Natural killer cell treated with Interleukin-12 subunit alpha and Interleukin-12 subunit beta and Interleukin-15 and Interleukin-18, amount 100 ng/mL, for 72 hours (primary cell): ENCODE data around the gene GNG12. TPM values are rescaled to one million over a fixed set of nuclear protein-coding genes. Genes with fewer than 3 reads are reported as not detected.
"Not testable (repeated sequence)": the region's sequence is repeated elsewhere in the genome, so short reads cannot be mapped to it uniquely, and the experiment has no call there.

Experiments used
- ATAC-seq, 2 donors: fragments of 150-1000 bp; cut with Tn5 transposase in 1 of 2; sonication (Bioruptor Pico), chemical (Tn5 transposase) in 1 of 2; 2 replicates each; pipeline ENCODE4 v1.10.0; 2021
- DNase-seq: peaks from one replicate; pipeline ENCODE4 v3.0.0; 2022; ENCODE audit warnings: low spot score
- H3K27ac Mint-ChIP-seq, 2 donors: 1 replicate in 1 of 2; 2 replicates in 1 of 2; pipeline ENCODE4 v1.8.0; 2022; ENCODE audit warnings: mixed read lengths in 2 of 2, mild to moderate bottlenecking in 1 of 2, moderate library complexity in 1 of 2
- H3K27me3 Mint-ChIP-seq, 2 donors: 1 replicate in 1 of 2; 2 replicates in 1 of 2; pipeline ENCODE4 v1.8.0; 2022; ENCODE audit warnings: mixed read lengths in 2 of 2
- H3K36me3 Mint-ChIP-seq: one replicate; pipeline ENCODE4 v1.8.0; 2022; ENCODE audit warnings: mixed read lengths
- H3K4me1 Mint-ChIP-seq, 2 donors: 1 replicate in 1 of 2; 2 replicates in 1 of 2; pipeline ENCODE4 v1.8.0; 2022; ENCODE audit warnings: low read depth in 2 of 2, mixed read lengths in 2 of 2, mild to moderate bottlenecking in 1 of 2
- H3K4me3 Mint-ChIP-seq: one replicate; pipeline ENCODE4 v1.8.0; 2022; ENCODE audit warnings: mixed read lengths
- H3K9me3 Mint-ChIP-seq: 2 replicates; pipeline ENCODE4 v1.8.0; 2022; ENCODE audit warnings: mixed read lengths
- total RNA-seq, 2 donors: library from RNA; stranded (reverse); gene quantifications; one replicate each; pipeline ENCODE4 v1.2.3, GENCODE V29; 2022

The GNG12 gene
- total RNA-seq, 2 donors from 2014 or later, result 0.21 to 0.28 TPM

- not testable (repeated sequence) for H3K27me3 Mint-ChIP-seq, H3K9me3 Mint-ChIP-seq, ATAC-seq, H3K4me3 Mint-ChIP-seq, H3K36me3 Mint-ChIP-seq, DNase-seq, H3K27ac Mint-ChIP-seq
- peaks cover 9 to 15% of the 10 kb centered on the region in 2 donors for H3K4me1 Mint-ChIP-seq
Observed at GRCh38 chr1:67730312-67730711, 103.0 kb downstream of the GNG12 start.

DNA sequence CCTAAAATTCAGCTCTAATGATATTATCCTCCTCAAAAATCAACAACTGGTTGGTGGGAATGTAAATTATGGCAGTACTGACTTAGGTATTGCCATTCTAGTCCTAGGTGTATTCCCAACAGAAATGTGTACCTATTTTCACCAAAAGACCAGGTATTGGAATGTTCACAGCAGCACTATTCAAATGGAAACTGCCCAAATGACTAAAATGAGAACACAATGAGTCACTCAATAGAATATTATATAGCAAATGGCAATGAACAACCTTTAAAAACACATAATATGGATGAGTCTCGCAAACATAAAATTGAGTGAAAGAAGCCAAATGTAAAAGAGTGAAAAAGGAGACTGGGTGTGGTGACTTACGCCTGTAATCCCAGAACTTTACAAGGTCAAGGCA lies 103.4 kb downstream of the GNG12 start:
- no peak for DNase-seq
- no peak overlapping the region for H3K4me3 Mint-ChIP-seq
- no peak for ATAC-seq
- H3K4me1 Mint-ChIP-seq, result peaks cover 9 to 15% of the 10 kb centered on the region in 2 donors
- peaks cover 6 to 7% of the 10 kb centered on the region in 2 donors for H3K27me3 Mint-ChIP-seq
- no peak overlapping the region for H3K27ac Mint-ChIP-seq
- H3K36me3 Mint-ChIP-seq, result no peaks in the 10 kb centered on the region
- H3K9me3 Mint-ChIP-seq, result no peaks in the 10 kb centered on the region

DNA sequence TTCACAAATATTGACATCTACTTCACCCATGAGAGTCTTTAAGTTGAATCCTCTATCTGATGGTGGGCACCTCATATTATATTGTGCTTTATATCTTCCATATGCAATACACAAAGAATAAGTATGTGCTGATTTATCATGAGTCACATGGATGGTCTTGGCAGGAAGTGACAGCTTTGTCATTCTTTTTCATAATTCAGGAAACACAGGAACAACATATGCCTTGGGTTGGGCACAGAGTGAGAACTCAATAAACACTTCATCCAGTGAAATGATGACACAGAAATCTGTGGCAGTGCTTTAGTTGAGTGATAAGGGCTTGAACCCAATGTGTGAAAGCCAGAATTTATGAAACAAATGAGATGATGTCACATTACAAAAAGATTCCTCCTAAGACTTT lies 107.0 kb downstream of the GNG12 start:
- Mint-ChIP-seq H3K4me1 (peaks cover 9 to 15% of the 10 kb centered on the region in 2 donors), H3K4me3 (no peak overlapping the region), H3K36me3 (no peaks in the 10 kb centered on the region), H3K9me3 (no peaks in the 10 kb centered on the region), H3K27me3 (peaks cover 5 to 7% of the 10 kb centered on the region in 2 donors), H3K27ac (no peak overlapping the region)
- DNase-seq (no peak), ATAC-seq (peak; percentile 66 to 71)

DNA sequence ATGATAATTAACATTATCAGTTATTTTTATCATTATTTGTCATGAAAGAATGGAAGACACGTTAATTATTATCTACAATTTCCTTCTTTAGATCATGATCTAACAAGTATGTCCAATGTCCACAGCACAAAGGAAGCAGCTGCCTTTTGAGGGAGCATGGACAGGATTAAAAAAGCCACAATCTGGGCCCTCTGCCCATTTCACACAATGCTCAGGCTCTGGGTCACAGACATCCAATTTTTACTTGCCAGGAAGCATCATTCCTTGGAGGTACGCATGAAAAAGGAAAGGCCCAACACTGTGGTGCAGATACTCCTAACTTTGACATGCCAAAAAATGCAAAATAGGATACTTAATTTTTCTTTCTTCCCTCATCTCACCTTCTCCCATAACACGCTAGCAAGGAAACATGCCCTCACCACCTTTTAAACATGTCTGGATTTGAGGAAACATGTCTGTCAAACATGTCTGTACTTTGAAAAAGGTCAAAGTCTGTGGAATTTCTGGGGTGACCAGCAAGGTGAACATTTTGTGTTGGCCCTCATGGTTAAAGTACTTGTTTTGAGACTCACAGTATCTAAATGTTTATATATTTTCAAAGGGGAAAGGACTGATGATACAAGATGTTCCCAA lies 108.2 kb downstream of the GNG12 start:
- Mint-ChIP-seq H3K4me3 (no peak overlapping the region), H3K36me3 (no peaks in the 10 kb centered on the region), H3K9me3 (no peaks in the 10 kb centered on the region), H3K27me3 (peaks cover 3 to 7% of the 10 kb centered on the region in 2 donors), H3K4me1 (peaks cover 9 to 14% of the 10 kb centered on the region in 2 donors), H3K27ac (no peak overlapping the region)
- DNase-seq, result no peak
- no peak for ATAC-seq

DNA sequence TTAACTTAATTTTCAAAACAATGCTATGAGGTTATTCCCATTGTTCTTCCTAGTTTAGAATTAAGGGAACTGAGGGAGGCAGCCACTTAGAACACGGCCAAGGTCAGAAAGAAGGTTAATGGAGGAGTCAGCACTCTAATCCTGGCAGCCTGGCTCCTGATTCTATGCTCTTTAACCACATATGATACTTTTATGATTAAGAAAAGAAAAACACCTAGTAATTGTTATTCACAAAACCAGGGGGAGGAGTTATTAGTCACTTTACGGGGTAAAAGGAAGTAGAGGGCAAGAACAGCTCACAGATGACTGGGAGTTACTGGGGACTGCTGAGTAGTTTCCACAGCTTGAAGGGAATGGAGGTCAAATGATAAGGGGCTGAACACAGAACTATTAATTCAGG lies 109.6 kb downstream of the GNG12 start:
- Mint-ChIP-seq H3K27me3 (no peaks in the 10 kb centered on the region), H3K9me3 (no peaks in the 10 kb centered on the region), H3K4me3 (no peak overlapping the region), H3K4me1 (peaks cover 7 to 10% of the 10 kb centered on the region in 2 donors), H3K36me3 (no peaks in the 10 kb centered on the region), H3K27ac (no peak overlapping the region)
- no peak for DNase-seq
- ATAC-seq, result peak in 1 of 2 donors; percentile 82

GRCh38 chr1:67723126-67723525 lies 110.1 kb downstream of the GNG12 start:
- no peak overlapping the region for H3K27ac Mint-ChIP-seq
- ATAC-seq, result no peak
- no peak overlapping the region for H3K4me3 Mint-ChIP-seq

DNA sequence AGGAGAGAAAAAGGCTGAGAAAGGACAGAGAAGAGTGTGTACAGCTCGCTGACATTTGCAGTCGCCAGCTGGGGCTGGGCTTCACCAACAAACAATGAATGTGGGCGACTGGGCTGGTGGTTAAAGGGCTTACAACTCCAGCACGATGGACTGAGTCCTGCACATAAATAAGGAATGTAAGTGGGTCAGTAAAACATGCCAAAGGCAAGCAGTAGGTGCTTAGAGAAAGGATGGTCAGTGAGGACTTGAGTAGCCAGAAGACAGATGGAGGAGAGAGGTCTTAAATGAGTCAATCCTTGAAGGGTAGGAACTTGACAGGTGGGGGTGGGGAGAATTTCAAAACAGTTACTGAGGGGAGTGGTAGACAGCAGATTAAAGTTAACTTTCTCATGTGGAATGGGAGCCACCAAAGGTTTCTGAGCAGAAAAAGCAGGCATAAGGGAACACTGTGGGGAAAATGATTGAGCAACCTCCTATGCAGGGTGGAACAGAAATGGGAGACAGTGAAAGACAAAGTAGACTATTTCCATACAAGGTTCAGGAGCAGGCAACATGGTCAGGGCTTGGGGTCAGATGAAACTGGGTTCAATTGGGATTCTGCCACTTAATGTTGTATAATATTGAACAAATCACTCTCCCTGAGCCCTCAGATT lies 110.8 kb downstream of the GNG12 start:
- H3K4me1 Mint-ChIP-seq, result peaks cover 7 to 10% of the 10 kb centered on the region in 2 donors

More at GRCh38 chr1:67723126-67723525, 110.1 kb downstream of the GNG12 start:
- no peak for DNase-seq
- Mint-ChIP-seq H3K9me3 (no peaks in the 10 kb centered on the region), H3K36me3 (no peaks in the 10 kb centered on the region), H3K4me1 (peaks cover 7 to 10% of the 10 kb centered on the region in 2 donors), H3K27me3 (no peaks in the 10 kb centered on the region)

GRCh38 chr1:67721650-67722291 lies 111.5 kb downstream of the GNG12 start:
- H3K4me3 Mint-ChIP-seq, result no peak overlapping the region

More for the DNA sequence above, 110.8 kb downstream of the GNG12 start:
- DNase-seq (no peak), ATAC-seq (no peak)
- H3K27me3 Mint-ChIP-seq, result no peaks in the 10 kb centered on the region
- no peak overlapping the region for H3K4me3 Mint-ChIP-seq
- no peaks in the 10 kb centered on the region for H3K9me3 Mint-ChIP-seq
- no peak overlapping the region for H3K27ac Mint-ChIP-seq
- no peaks in the 10 kb centered on the region for H3K36me3 Mint-ChIP-seq

DNA sequence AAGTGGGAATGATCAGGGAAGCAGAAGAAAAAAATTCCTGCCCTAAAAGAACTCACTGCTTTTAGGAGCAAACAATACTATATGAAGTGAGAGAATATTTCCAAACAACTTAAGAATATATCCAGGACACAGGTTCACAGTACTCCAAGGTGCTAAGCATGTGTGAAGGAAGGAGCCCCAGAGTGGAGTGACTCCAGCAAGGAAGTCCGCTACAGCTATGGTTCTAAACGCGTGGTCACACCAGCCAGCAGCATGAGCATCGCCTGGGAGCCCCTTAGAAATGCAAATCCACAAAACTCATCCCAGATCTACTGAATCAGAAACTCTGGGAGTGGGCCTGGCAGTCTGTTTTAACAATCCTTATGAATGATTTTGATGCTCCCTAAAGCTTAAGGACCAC lies 112.2 kb downstream of the GNG12 start:
- Mint-ChIP-seq H3K36me3 (no peaks in the 10 kb centered on the region), H3K4me1 (peaks cover 2% of the 10 kb centered on the region in 2 donors), H3K9me3 (no peaks in the 10 kb centered on the region), H3K27me3 (no peaks in the 10 kb centered on the region), H3K27ac (no peak overlapping the region), H3K4me3 (no peak overlapping the region)
- DNase-seq (no peak), ATAC-seq (no peak)

More at GRCh38 chr1:67721650-67722291, 111.5 kb downstream of the GNG12 start:
- Mint-ChIP-seq H3K27ac (no peak overlapping the region), H3K4me1 (peaks cover 6 to 8% of the 10 kb centered on the region in 2 donors), H3K9me3 (no peaks in the 10 kb centered on the region), H3K27me3 (no peaks in the 10 kb centered on the region), H3K36me3 (no peaks in the 10 kb centered on the region)
- no peak for DNase-seq
- ATAC-seq, result no peak

DNA sequence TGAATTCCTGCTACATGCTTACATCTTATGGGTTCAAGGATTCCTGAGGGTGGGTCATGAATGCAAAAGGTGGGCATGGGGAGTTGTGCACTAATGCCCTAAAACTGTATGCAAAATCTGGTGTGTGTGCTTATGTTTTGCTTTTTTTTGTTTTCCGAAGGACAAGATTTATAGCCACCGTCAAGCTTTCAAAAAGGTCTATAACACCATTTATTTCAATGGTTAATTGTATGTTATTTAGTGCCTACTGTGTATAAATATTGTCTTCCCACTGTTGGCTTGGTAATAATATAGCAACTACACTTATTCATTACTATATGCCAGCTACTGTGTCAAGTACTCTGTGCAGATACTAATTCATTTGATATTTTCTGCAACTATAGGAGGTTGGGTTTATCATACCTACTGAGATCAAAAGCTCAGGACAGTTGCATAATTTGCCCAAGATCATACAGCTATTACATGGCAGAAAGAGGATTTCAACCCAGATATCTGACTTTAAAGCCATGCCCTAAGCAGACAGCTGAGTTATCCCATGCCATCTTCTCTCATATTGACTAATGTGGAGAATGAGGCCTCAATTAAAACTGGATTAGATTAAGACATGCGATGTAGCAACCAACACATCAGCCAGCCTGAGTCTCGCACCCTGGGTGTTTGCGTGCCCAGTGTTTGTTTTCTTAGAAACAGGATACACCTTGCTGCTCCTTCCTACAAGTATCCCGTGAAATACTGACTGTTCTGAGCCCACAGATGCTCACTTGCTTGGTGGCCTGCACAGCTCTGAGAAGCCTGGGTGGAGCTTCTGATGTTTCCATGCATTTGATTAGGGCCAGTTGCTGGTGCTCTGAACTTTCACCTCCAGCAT lies 113.7 kb downstream of the GNG12 start:
- no peaks in the 10 kb centered on the region for H3K27me3 Mint-ChIP-seq
- no peak overlapping the region for H3K27ac Mint-ChIP-seq
- H3K4me1 Mint-ChIP-seq, result no peaks in the 10 kb centered on the region
- DNase-seq (no peak), ATAC-seq (no peak)
- H3K36me3 Mint-ChIP-seq, result no peaks in the 10 kb centered on the region
- no peak overlapping the region for H3K4me3 Mint-ChIP-seq
- H3K9me3 Mint-ChIP-seq, result no peaks in the 10 kb centered on the region

- Mint-ChIP-seq H3K9me3 (no peaks in the 10 kb centered on the region), H3K27ac (no peak overlapping the region), H3K36me3 (no peaks in the 10 kb centered on the region), H3K27me3 (no peaks in the 10 kb centered on the region), H3K4me3 (no peak overlapping the region), H3K4me1 (no peaks in the 10 kb centered on the region)
- no peak for DNase-seq
- no peak for ATAC-seq
Observed at GRCh38 chr1:67717876-67718275, 115.4 kb downstream of the GNG12 start.

DNA sequence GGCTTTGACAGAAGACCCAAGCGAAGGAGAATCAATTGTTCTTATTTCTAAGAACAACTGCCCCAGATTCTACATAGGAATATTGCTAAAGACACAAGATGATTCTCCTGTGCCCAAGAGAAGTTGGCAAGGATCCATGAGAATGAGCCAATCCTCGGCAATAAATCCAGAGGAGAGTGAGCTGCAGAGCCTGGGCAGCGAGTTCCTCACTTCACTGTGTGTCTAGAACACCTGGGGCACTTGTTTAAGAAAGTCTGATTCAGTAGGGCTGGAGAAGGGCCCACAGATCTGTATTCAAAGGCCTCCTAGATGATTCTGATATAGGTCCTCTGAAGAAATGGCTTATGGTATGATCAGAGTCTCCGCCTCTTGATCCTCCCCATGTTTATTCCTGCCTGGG lies 116.5 kb downstream of the GNG12 start:
- no peaks in the 10 kb centered on the region for H3K27me3 Mint-ChIP-seq
- H3K4me1 Mint-ChIP-seq, result no peaks in the 10 kb centered on the region
- no peaks in the 10 kb centered on the region for H3K9me3 Mint-ChIP-seq
- no peak overlapping the region for H3K27ac Mint-ChIP-seq
- H3K36me3 Mint-ChIP-seq, result no peaks in the 10 kb centered on the region
- DNase-seq, result no peak
- no peak overlapping the region for H3K4me3 Mint-ChIP-seq
- no peak for ATAC-seq

DNA sequence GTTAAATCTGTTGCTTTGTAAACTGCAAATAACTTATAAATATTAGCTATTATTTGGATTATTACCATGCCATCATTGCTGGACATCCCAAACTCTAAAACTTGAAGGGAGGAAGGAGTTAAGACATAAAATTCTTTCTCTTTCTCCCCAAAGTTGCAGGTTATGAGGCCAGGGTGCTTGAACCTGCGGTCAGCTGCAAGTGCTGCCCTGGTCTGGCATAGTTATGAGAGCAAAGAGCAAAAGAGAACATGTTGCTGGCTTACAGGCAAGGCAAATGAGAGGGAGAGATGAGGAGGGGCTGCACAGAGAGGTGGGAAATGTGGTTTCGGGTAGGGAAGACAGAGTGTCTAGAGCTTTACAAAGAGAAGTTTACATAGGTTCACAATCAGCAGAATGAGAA lies 117.4 kb downstream of the GNG12 start:
- H3K36me3 Mint-ChIP-seq, result no peaks in the 10 kb centered on the region
- H3K4me3 Mint-ChIP-seq, result no peak overlapping the region

More for the DNA sequence above, 117.4 kb downstream of the GNG12 start:
- ATAC-seq (no peak), DNase-seq (no peak)
- Mint-ChIP-seq H3K4me1 (no peaks in the 10 kb centered on the region), H3K27ac (no peak overlapping the region), H3K9me3 (no peaks in the 10 kb centered on the region), H3K27me3 (no peaks in the 10 kb centered on the region)
